H9 (cell line): ENCODE results near the gene EZH1. TPM values are rescaled to one million over a fixed set of nuclear protein-coding genes. Genes with fewer than 3 reads are reported as not detected.

Source experiments
- DNase-seq: peaks from one replicate; pipeline ENCODE4 v3.0.0-alpha.2; 2017
- H2AFZ ChIP-seq: one replicate; pipeline ENCODE4 v1.6.1; 2013; ENCODE audit warnings: mild to moderate bottlenecking, low read length, control low read depth, moderate library complexity
- H2AK5ac ChIP-seq: 2 replicates; pipeline ENCODE4 v1.6.1; 2013; ENCODE audit warnings: low read length, control low read depth, mixed read lengths; ENCODE audit not compliant: insufficient read length
- H2BK120ac ChIP-seq: one replicate; pipeline ENCODE4 v1.6.1; 2013; ENCODE audit warnings: low read depth, mild to moderate bottlenecking, low read length, control low read depth, inconsistent platforms; ENCODE audit not compliant: poor library complexity, severe bottlenecking
- H2BK12ac ChIP-seq: 2 replicates; pipeline ENCODE4 v1.6.1; 2013; ENCODE audit warnings: low read length, control low read depth, mixed read lengths, low read depth; ENCODE audit not compliant: insufficient read length
- H2BK15ac ChIP-seq: 2 replicates; pipeline ENCODE4 v1.6.1; 2013; ENCODE audit warnings: low read depth, low read length, control low read depth
- H2BK20ac ChIP-seq: one replicate; pipeline ENCODE4 v1.6.1; 2013; ENCODE audit warnings: low read depth, mild to moderate bottlenecking, low read length, control low read depth, inconsistent platforms; ENCODE audit not compliant: poor library complexity, severe bottlenecking
- H2BK5ac ChIP-seq: 2 replicates; pipeline ENCODE4 v1.6.1; 2013; ENCODE audit warnings: low read length, control low read depth, mixed read lengths; ENCODE audit not compliant: insufficient read length
- H3K14ac ChIP-seq: 2 replicates; pipeline ENCODE4 v1.6.1; 2013; ENCODE audit warnings: low read length, control low read depth; ENCODE audit not compliant: insufficient read depth
- H3K18ac ChIP-seq: 2 replicates; pipeline ENCODE4 v1.6.1; 2013; ENCODE audit warnings: low read depth, mild to moderate bottlenecking, mixed read lengths, low read length, control low read depth; ENCODE audit not compliant: insufficient read length
- H3K23ac ChIP-seq: 2 replicates; pipeline ENCODE4 v1.6.1; 2013; ENCODE audit warnings: low read length, control low read depth, mixed read lengths, low read depth; ENCODE audit not compliant: insufficient read length
- H3K23me2 ChIP-seq: 2 replicates; pipeline ENCODE4 v1.6.1; 2013; ENCODE audit warnings: low read depth, mild to moderate bottlenecking, mixed read lengths, low read length, control low read depth; ENCODE audit not compliant: insufficient read length, poor library complexity, severe bottlenecking
- H3K27ac ChIP-seq: 2 replicates; pipeline ENCODE4 v1.5.1; 2013; ENCODE audit warnings: low read length, control low read depth, mixed read lengths, low read depth; ENCODE audit not compliant: insufficient read length
- H3K27me3 ChIP-seq: 2 replicates; pipeline ENCODE4 v1.6.1; 2013; ENCODE audit warnings: low read length, control low read depth, inconsistent platforms; ENCODE audit not compliant: insufficient read depth
- H3K4ac ChIP-seq: 2 replicates; pipeline ENCODE4 v1.6.1; 2013; ENCODE audit warnings: low read depth, mild to moderate bottlenecking, control low read depth, inconsistent platforms, low read length, moderate library complexity
- H3K4me1 ChIP-seq: 2 replicates; pipeline ENCODE4 v1.6.1; 2013; ENCODE audit warnings: low read length, control low read depth, inconsistent platforms; ENCODE audit not compliant: insufficient read depth
- H3K4me2 ChIP-seq: 2 replicates; pipeline ENCODE4 v1.6.1; 2013; ENCODE audit warnings: low read length, control low read depth, mixed read lengths; ENCODE audit not compliant: insufficient read length, insufficient read depth
- H3K56ac ChIP-seq: 2 replicates; pipeline ENCODE4 v1.6.1; 2013; ENCODE audit warnings: low read depth, mild to moderate bottlenecking, mixed read lengths, low read length, control low read depth; ENCODE audit not compliant: insufficient read length
- H3K79me1 ChIP-seq: 2 replicates; pipeline ENCODE4 v1.6.1; 2013; ENCODE audit warnings: low read depth, mild to moderate bottlenecking, moderate library complexity, low read length, control low read depth, inconsistent platforms; ENCODE audit not compliant: insufficient read depth, poor library complexity, severe bottlenecking
- H3K79me2 ChIP-seq: 2 replicates; pipeline ENCODE4 v1.6.1; 2013; ENCODE audit warnings: low read length, control low read depth, inconsistent platforms; ENCODE audit not compliant: insufficient read depth
- H3K9ac ChIP-seq: 2 replicates; pipeline ENCODE4 v1.6.1; 2013; ENCODE audit warnings: low read length, control low read depth, mixed read lengths; ENCODE audit not compliant: insufficient read length; ENCODE audit errors: extremely low read depth
- H3K9me3 ChIP-seq: one replicate; pipeline ENCODE4 v1.6.1; 2013; ENCODE audit warnings: low read depth, low read length, inconsistent platforms; ENCODE audit not compliant: control insufficient read depth
- H3T11ph ChIP-seq: one replicate; pipeline ENCODE4 v1.6.1; 2013; ENCODE audit warnings: mild to moderate bottlenecking, low read length, control low read depth, inconsistent platforms
- H4K20me1 ChIP-seq: one replicate; pipeline ENCODE4 v1.6.1; 2013; ENCODE audit not compliant: control insufficient read depth, insufficient read length, insufficient read depth
- H4K5ac ChIP-seq: 2 replicates; pipeline ENCODE4 v1.6.1; 2013; ENCODE audit warnings: low read depth, mild to moderate bottlenecking, mixed read lengths, low read length, control low read depth; ENCODE audit not compliant: insufficient read length
- H4K8ac ChIP-seq: replicated peaks from 2 replicates; pipeline ENCODE4 v1.6.1; 2013; ENCODE audit warnings: low read length, control low read depth, mixed read lengths, low read depth; ENCODE audit not compliant: insufficient read length
- H4K91ac ChIP-seq: 2 replicates; pipeline ENCODE4 v1.6.1; 2013; ENCODE audit warnings: low read depth, mild to moderate bottlenecking, moderate library complexity, mixed read lengths, low read length, control low read depth; ENCODE audit not compliant: insufficient read length
- H3K27ac Mint-ChIP-seq, 3 experiments: 2 replicates in 2 of 3; 3 replicates in 1 of 3; pipeline ENCODE4 v1.8.0; 2020 to 2021; ENCODE audit warnings: mixed read lengths in 3 of 3, mild to moderate bottlenecking in 1 of 3, moderate library complexity in 1 of 3
- H3K27me3 Mint-ChIP-seq: 2 replicates; pipeline ENCODE4 v1.8.0; 2021; ENCODE audit warnings: low read depth, mild to moderate bottlenecking, moderate library complexity, mixed read lengths
- H3K36me3 Mint-ChIP-seq, 3 experiments: 2 replicates in 2 of 3; 3 replicates in 1 of 3; pipeline ENCODE4 v1.8.0; 2020 to 2021; ENCODE audit warnings: low read depth in 3 of 3, mixed read lengths in 3 of 3; ENCODE audit not compliant: insufficient read depth in 1 of 3
- H3K4me1 Mint-ChIP-seq, 2 experiments: 2 replicates each; pipeline ENCODE4 v1.8.0; 2020; ENCODE audit warnings: mixed read lengths in 2 of 2
- H3K4me3 Mint-ChIP-seq, 2 experiments: 2 replicates in 1 of 2; 3 replicates in 1 of 2; pipeline ENCODE4 v1.8.0; 2020 to 2021; ENCODE audit warnings: mild to moderate bottlenecking in 2 of 2, mixed read lengths in 2 of 2, moderate library complexity in 1 of 2
- H3K9me3 Mint-ChIP-seq, 2 experiments: 2 replicates in 1 of 2; 3 replicates in 1 of 2; pipeline ENCODE4 v1.8.0; 2020; ENCODE audit warnings: mild to moderate bottlenecking in 2 of 2, mixed read lengths in 2 of 2, moderate library complexity in 1 of 2
- CTCF ChIP-seq: fragments of 200-600 bp; sonication (generic); conservative IDR thresholded peaks from 3 replicates; pipeline ENCODE4 v1.8.0; 2021; ENCODE audit warnings: antibody characterized with exemption, mild to moderate bottlenecking
- WGBS: extraction: QIAGEN DNeasy Blood & Tissue Kit; methylation state at CpG from one replicate; pipeline ENCODE4 v1.1.7; 2013; ENCODE audit warnings: missing lambda C conversion rate, low lambda C conversion rate, mixed read lengths; ENCODE audit not compliant: insufficient read length; ENCODE audit errors: extremely low coverage; 5-methylcytosine and 5-hydroxymethylcytosine counted together
- total RNA-seq: library from RNA; stranded (reverse); gene quantifications from 2 replicates; pipeline ENCODE4 v1.2.1, GENCODE V29; 2021

EZH1 gene
- total RNA-seq, 1 experiment from 2014 or later, result 17.9 TPM

GRCh38 chr17:42684929-42685556 lies 59.8 kb downstream of the EZH1 start:
- Histone ChIP-seq H2BK12ac (no peak overlapping the region), H4K91ac (no peak overlapping the region), H4K5ac (no peak overlapping the region), H3K79me1 (no peaks in the 10 kb centered on the region), H2BK15ac (no peak overlapping the region), H3K9ac (no peak overlapping the region), H3K4me2 (no peak overlapping the region), H3T11ph (no peak overlapping the region), H3K23ac (no peak overlapping the region), H3K27ac (no peak overlapping the region), H3K14ac (no peak overlapping the region), H3K9me3 (no peaks in the 10 kb centered on the region), H3K18ac (no peak overlapping the region), H2BK5ac (no peak overlapping the region), H4K8ac (no peak overlapping the region), H2AK5ac (no peak overlapping the region), H3K23me2 (peaks cover 11% of the 10 kb centered on the region), H3K79me2 (no peaks in the 10 kb centered on the region), H4K20me1 (no peaks in the 10 kb centered on the region), H3K4ac (no peak overlapping the region), H2BK20ac (no peak overlapping the region), H2BK120ac (no peak overlapping the region), H3K56ac (no peak overlapping the region), H3K4me1 (peaks cover 3% of the 10 kb centered on the region; the same call in 1 of the 2 replicates), H3K27me3 (no peaks in the 10 kb centered on the region; the same call in 1 of the 2 replicates), H2AFZ (no peak overlapping the region)
- WGBS, result no CpG with 5 or more reads among the region's 50 CpGs
- Mint-ChIP-seq H3K4me3 (peak overlapping the region in 1 of 2 experiments; percentile 4; a peak in 1 of 5 replicates), H3K4me1 (peaks cover 25 to 43% of the 10 kb centered on the region in 2 experiments), H3K27me3 (peaks cover 43% of the 10 kb centered on the region), H3K27ac (no peak overlapping the region), H3K9me3 (no peaks in the 10 kb centered on the region; a peak in 2 of 5 replicates), H3K36me3 (peaks cover 15 to 30% (median 16%) of the 10 kb centered on the region in 3 experiments)
- no peak for TF ChIP-seq CTCF
- DNase-seq, result peak; percentile 31
